Right atrium auricular region (tissue), 2 donors: ENCODE data around the gene SLX9. TPM values are rescaled to one million over a fixed set of nuclear protein-coding genes. Genes with fewer than 3 reads are reported as not detected.

Experiments used
- DNase-seq: peaks from one replicate; pipeline ENCODE4 v3.0.0-alpha.2; 2019; ENCODE audit warnings: low spot score
- H3K27ac ChIP-seq, 2 donors: fragments of 200-600 bp; sonication (generic); 1 replicate in 1 of 2; 2 replicates in 1 of 2; pipeline ENCODE4 v1.5.1; 2016 to 2019
- H3K27me3 ChIP-seq, 2 donors: fragments of 200-600 bp; sonication (generic); one replicate each; pipeline versions ENCODE4 v1.5.1 to v1.6.0; 2017 to 2019
- H3K36me3 ChIP-seq: fragments of 200-600 bp; sonication (generic); one replicate; pipeline ENCODE4 v1.5.1; 2016
- H3K4me1 ChIP-seq, 2 donors: fragments of 200-600 bp; sonication (generic); one replicate each; pipeline versions ENCODE4 v1.5.1 to v1.6.0; 2017 to 2019
- H3K4me3 ChIP-seq, 2 donors: fragments of 200-600 bp; sonication (generic); 1 replicate in 1 of 2; 2 replicates in 1 of 2; pipeline ENCODE4 v1.5.1; 2017 to 2019; ENCODE audit warnings: mild to moderate bottlenecking in 1 of 2, moderate library complexity in 1 of 2
- H3K9me3 ChIP-seq, 2 donors: fragments of 200-600 bp; sonication (generic); one replicate each; pipeline ENCODE4 v1.5.1; 2019
- total RNA-seq, 2 donors: library from RNA; depleted of rRNA; stranded (reverse); fragments of >200 nt; gene quantifications; one replicate each; pipeline ENCODE4 v1.1.0, GENCODE V29; 2016
- TF ChIP-seq, protein P1 (sequence below), 2 donors: fragments of 200-600 bp; sonication (generic); IDR thresholded peaks; one replicate each; pipeline ENCODE4 v1.5.1; 2019; ENCODE audit warnings: antibody characterized with exemption in 2 of 2

Gene SLX9
- total RNA-seq, 2 donors from 2014 or later = 15.9 to 18.8 TPM

DNA sequence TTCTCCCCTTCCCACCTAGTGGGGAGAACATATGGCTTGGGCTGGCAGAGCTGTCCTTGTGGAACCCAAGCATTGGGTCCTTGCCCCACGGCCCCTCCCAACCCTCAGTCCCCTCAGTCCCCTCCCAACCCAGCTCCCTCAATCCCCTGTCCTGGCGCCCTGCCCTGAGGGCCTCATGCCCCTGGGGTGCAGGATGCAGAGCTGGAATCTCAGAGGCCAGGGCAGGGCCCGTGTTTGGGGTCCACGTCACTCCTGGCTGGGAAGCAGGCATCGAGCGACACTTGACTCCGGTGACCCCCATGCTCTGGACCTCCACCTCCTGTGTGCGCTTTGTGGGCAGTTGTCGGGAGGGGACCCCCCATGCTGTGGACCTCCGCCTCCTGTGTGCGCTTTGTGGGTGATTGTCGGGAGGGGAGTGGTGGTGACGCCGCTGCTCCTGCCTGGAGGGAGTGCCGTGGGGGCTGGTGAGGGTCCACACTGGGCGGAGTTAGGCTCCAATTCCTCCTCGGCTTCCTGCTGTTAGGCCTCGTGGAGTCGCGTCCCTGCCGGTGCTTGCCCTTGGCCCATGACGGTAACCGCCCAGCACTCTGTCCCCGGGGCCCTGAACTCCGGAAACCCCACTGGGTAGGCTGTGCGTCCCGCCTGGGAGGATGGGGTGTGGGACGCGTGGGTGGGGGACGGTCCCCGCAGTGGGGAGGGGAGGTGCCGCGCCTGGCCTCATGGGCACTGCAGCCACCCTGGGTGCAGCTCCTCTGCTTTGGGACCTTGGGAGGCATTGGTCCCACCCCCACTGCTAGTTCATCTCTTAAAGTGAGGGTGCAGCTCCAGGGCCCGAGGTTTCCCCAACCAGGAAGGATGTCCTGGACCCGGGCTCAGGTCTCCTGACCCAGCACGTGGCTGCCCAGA lies 31.2 kb downstream of the SLX9 start:
- peaks cover 33% of the 10 kb centered on the region for H3K36me3 ChIP-seq
- DNase-seq = no peak
- no peak overlapping the region for H3K27ac ChIP-seq
- no peaks in the 10 kb centered on the region for H3K27me3 ChIP-seq
- TF ChIP-seq, protein P1, sequence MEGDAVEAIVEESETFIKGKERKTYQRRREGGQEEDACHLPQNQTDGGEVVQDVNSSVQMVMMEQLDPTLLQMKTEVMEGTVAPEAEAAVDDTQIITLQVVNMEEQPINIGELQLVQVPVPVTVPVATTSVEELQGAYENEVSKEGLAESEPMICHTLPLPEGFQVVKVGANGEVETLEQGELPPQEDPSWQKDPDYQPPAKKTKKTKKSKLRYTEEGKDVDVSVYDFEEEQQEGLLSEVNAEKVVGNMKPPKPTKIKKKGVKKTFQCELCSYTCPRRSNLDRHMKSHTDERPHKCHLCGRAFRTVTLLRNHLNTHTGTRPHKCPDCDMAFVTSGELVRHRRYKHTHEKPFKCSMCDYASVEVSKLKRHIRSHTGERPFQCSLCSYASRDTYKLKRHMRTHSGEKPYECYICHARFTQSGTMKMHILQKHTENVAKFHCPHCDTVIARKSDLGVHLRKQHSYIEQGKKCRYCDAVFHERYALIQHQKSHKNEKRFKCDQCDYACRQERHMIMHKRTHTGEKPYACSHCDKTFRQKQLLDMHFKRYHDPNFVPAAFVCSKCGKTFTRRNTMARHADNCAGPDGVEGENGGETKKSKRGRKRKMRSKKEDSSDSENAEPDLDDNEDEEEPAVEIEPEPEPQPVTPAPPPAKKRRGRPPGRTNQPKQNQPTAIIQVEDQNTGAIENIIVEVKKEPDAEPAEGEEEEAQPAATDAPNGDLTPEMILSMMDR (IDR thresholded peaks at IDR 0.05) = no peak
- H3K4me3 ChIP-seq = no peak overlapping the region
- peaks cover 0 to 56% of the 10 kb centered on the region in 2 donors for H3K4me1 ChIP-seq
- H3K9me3 ChIP-seq = no peaks in the 10 kb centered on the region

GRCh38 chr21:44971672-44971995 lies 31.8 kb downstream of the SLX9 start:
- TF ChIP-seq, protein P1 (IDR thresholded peaks at IDR 0.05) = no peak
- no peaks in the 10 kb centered on the region for H3K27me3 ChIP-seq
- peaks cover 0 to 54% of the 10 kb centered on the region in 2 donors for H3K4me1 ChIP-seq
- H3K9me3 ChIP-seq = no peaks in the 10 kb centered on the region
- DNase-seq = no peak
- no peak overlapping the region for H3K4me3 ChIP-seq
- H3K36me3 ChIP-seq = peaks cover 37% of the 10 kb centered on the region
- H3K27ac ChIP-seq = no peak overlapping the region

- no peak overlapping the region for H3K4me3 ChIP-seq
- TF ChIP-seq, protein P1 (IDR thresholded peaks at IDR 0.05) = no peak
- H3K36me3 ChIP-seq = peaks cover 39% of the 10 kb centered on the region
- H3K9me3 ChIP-seq = no peaks in the 10 kb centered on the region
- DNase-seq = no peak
- H3K4me1 ChIP-seq = peaks cover 0 to 47% of the 10 kb centered on the region in 2 donors
- H3K27ac ChIP-seq = no peak overlapping the region
- no peaks in the 10 kb centered on the region for H3K27me3 ChIP-seq
These were observed 32.5 kb downstream of the SLX9 start for GRCh38 chr21:44972301-44972814.

GRCh38 chr21:44972821-44973220 lies 33.0 kb downstream of the SLX9 start:
- Histone ChIP-seq H3K27ac (no peak overlapping the region), H3K27me3 (no peaks in the 10 kb centered on the region), H3K4me1 (peaks cover 0 to 42% of the 10 kb centered on the region in 2 donors), H3K4me3 (no peak overlapping the region), H3K36me3 (peaks cover 39% of the 10 kb centered on the region), H3K9me3 (no peaks in the 10 kb centered on the region)
- TF ChIP-seq, protein P1 (IDR thresholded peaks at IDR 0.05) = no peak
- DNase-seq = no peak

DNA sequence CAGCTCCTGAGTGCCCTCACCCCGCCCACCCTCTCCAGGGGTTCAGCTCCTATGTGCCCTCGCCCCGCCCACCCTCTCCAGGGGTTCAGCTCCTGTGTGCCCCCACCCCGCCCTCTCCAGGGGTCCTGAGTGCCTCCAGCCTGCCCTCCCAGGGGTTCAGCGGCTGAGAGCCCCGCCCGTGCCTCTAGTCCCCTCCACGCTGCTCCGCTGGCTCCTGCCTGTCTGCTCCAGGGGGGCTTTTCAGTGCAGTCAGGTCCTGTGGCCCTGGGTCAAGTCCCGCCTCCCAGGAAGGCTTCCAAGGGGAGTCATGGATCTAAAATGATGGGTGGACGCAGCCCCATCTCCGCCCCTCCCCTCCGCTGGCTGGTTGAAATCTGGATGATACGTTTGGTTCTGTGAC lies 33.8 kb downstream of the SLX9 start:
- Histone ChIP-seq H3K27me3 (no peaks in the 10 kb centered on the region), H3K4me1 (peaks cover 0 to 36% of the 10 kb centered on the region in 2 donors), H3K4me3 (no peak overlapping the region), H3K36me3 (peaks cover 37% of the 10 kb centered on the region), H3K9me3 (no peaks in the 10 kb centered on the region), H3K27ac (no peak overlapping the region)
- TF ChIP-seq, protein P1 (IDR thresholded peaks at IDR 0.05) = no peak
- no peak for DNase-seq
